HG03469 (cell line): ENCODE data around the gene ASS1.

Experiments
- ATAC-seq: cut with Tn5 transposase; IDR thresholded peaks from one replicate; pipeline ENCODE4 v1.9.1; 2021; ENCODE audit warnings: mild to moderate bottlenecking, moderate library complexity, moderate number of reproducible peaks; ENCODE audit not compliant: unreplicated experiment

ASS1 gene

GRCh38 chr9:130491830-130492482, 47.2 kb downstream of the ASS1 start:
- no peak for ATAC-seq

DNA sequence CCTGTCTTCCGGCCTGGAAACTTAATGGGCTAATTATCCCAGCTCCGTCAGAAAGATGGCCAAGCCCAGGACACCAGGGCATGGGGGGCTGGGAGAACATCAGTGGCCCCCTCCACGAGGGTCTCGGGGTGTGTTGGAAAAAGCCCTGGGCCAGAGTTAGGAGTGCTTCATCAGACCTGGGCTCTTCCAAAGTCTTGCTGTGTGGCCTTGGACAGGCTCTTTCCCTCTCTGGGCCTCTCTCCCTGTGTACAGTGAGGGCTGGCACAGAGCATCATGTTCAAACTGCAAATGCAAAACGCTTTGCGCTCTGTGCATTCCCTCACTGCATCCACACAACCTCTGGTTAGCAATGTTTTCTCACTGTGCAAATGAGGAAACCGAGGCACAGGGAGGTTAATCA, 48.3 kb downstream of the ASS1 start:
- no peak for ATAC-seq

GRCh38 chr9:130493476-130493875, 48.7 kb downstream of the ASS1 start:
- ATAC-seq = no peak

- no peak for ATAC-seq
Measured at GRCh38 chr9:130495067-130495466, 50.3 kb downstream of the ASS1 start.

- ATAC-seq = no peak
Measured at GRCh38 chr9:130497139-130497538, 52.4 kb downstream of the ASS1 start.

- no peak for ATAC-seq
Measured at GRCh38 chr9:130498298-130498917, 53.6 kb downstream of the ASS1 start.

DNA sequence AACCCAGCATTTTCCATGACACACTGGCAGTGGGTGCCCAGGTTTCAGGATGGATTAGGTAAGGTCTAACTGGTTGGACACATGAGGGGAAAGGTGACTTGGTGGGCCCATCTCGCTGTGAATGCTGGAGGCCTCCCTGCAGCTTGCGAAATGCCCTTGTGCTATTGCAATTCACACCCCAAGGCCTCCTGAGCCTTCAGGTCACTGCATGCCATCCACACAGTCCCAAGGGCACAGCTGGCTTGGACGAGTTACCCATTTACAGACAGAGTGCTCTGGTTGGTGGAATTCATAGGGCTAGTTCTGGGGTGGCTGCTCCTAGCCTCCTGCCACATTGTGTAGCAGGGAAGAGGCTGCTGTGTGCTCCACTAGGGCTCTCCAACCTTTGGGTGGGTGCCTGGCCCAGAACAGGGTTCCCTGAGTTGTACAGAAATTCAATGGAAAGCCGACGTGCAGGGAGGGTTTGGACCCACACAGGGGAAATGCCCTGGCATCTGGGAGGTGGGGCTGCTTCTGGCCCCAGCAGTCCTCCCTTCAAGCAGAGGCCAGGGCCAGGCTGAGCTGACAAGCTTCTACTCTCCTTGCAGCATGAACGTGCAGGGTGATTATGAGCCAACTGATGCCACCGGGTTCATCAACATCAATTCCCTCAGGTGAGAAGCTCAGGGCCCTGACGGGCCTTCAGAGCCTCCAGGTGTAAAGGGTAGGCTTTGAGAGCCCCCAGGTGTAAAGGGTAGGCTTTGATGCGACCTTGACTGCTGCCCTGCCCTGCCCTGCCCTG, 54.3 kb downstream of the ASS1 start:
- ATAC-seq = no peak

GRCh38 chr9:130499804-130500263, 55.1 kb downstream of the ASS1 start:
- ATAC-seq = no peak

- no peak for ATAC-seq
Measured at GRCh38 chr9:130500340-130501180, 55.8 kb downstream of the ASS1 start.

- ATAC-seq = no peak
Measured at GRCh38 chr9:130501639-130502038, 56.9 kb downstream of the ASS1 start.

- ATAC-seq = no peak
Measured at GRCh38 chr9:130508218-130508617, 63.5 kb downstream of the ASS1 start.

DNA sequence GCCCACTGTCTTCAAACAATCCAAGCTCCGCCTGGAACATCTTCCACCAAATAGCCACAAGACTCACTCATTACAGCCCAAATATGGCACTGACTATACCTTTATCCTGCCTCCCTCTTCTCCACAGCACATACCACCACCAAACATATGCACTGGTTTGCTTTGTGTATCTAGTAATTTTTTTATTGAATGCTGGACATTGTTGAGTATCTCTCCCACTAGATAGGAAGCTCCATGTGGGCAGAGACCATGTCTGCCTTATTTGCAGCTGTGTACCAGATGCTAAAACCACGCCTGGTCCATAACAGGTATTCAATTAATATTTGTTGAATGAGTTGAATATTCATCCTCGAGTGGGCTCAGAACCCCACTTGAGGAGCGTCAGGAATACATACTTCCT, 67.4 kb downstream of the ASS1 start:
- ATAC-seq = no peak

DNA sequence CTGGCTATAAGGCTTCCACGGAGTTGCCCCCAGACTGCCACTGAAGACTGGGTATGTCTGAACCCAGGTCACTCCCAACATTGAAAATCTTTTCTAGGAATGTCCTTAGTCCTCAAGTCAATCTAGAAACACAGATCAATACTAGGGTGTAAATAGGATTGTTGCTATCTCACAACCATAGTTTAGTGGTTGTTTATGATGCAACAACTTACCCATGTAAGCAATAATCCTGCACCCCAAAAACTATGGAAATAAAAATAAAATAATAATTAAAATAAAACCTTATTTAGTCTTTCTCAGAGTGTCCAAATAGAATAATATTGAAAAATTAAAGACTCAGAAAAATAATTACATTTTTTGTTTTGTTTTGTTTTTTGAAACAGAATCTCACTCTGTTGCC, 68.3 kb downstream of the ASS1 start:
- ATAC-seq = no peak

- no peak for ATAC-seq
Measured at GRCh38 chr9:130518233-130518632, 73.5 kb downstream of the ASS1 start.

DNA sequence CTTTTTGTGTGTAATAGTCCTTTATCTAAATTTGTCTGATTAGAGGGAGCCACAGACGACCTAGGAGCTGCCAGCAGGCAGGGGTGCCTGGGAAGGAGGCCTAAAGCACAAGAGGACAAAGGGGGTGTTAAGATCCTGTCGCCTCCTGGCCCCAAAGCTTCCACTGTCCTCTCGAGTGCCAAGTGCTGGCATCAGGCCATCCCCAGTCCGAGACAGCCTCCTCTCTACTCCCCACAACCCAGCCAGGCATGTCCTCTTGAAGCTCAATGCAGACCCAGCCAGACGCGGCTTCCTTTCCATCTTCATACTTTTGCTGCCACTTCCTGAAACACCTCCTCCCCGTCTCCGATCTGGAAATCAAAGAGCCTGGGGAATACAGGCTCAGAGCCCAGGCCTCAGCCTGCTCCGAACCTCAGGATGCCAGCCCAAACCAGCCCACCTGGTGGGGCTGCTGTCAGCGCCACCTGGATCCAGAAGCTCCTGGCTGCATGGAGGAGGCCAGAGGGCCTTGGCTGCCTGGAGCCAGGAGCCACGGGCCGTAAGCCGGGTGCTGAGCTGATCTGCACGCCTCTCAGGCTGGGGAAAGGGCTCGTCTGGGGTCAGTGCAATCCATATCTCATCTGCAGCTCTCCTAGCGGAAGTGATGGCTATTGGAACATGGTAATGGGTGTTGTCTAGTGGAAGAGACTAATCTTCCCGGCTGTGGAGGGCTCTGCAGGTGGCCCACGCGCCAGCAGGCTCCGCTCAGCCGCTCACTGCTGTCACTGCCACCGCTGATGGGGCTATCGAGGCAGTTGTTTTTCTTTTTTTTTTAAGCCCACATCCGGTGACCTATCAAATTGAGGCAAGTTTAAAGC, 74.4 kb downstream of the ASS1 start:
- ATAC-seq = no peak

GRCh38 chr9:130519927-130520326, 75.2 kb downstream of the ASS1 start:
- ATAC-seq = no peak

DNA sequence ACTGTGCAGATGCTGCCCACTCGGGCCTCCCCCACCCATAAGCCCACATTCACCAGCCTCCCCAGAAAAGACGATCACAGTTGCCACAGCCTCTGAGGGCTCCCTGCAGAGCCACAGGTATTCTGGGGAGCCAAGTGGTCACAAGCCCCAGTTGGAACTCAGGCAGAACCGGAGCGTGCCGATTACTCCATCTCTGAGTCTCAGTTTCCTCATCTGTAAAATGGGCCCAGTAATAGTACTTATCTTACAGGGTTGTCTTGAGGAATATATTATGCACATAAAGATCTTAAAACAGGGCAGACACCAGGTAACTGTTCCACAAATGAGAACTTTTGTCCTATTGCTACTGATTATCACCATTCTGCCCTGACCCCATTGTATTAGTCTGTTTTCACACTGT, 77.0 kb downstream of the ASS1 start:
- ATAC-seq = no peak

- ATAC-seq = no peak
Measured at GRCh38 chr9:130522233-130522808, 77.6 kb downstream of the ASS1 start.

DNA sequence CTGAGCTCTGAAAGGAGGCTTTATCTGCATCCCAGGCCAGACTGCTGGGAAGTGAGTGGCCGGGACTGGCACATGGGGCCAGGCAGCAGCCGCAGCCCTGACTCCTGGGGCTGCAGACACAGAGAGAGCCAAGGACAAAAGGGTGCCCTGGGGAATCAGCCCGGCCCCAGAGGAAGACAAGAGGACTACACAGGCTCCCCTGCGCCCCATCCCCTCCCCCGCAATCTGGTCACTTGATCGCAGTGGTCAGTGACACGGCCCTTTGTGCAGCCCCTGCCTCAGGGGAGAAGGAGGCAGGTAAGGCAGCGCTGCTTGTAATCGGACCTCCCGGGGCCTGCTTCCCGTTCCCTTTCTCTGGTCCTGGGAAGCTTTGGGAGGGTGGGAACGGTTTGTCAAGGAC, 79.2 kb downstream of the ASS1 start:
- ATAC-seq = no peak
